MM.1S (cell line): Measurements from ENCODE around the gene ANGEL1.

Experiments
- CTCF ChIP-seq: fragments of 300-600 bp; sonication (generic); IDR thresholded peaks from 2 replicates; pipeline ENCODE4 v1.5.1; 2016; ENCODE audit warnings: antibody characterized with exemption, low read length, mixed read lengths
- EZH2 ChIP-seq: fragments of 300-600 bp; sonication (generic); optimal IDR thresholded peaks from 2 replicates; pipeline ENCODE3; 2017; ENCODE audit warnings: low read depth, mild to moderate bottlenecking, antibody characterized with exemption, low read length, mixed read lengths
- EZH2phosphoT487 ChIP-seq: fragments of 300-600 bp; sonication (generic); IDR thresholded peaks from 2 replicates; pipeline ENCODE4 v1.6.1; 2018; ENCODE audit warnings: antibody characterized with exemption, low read length

DNA sequence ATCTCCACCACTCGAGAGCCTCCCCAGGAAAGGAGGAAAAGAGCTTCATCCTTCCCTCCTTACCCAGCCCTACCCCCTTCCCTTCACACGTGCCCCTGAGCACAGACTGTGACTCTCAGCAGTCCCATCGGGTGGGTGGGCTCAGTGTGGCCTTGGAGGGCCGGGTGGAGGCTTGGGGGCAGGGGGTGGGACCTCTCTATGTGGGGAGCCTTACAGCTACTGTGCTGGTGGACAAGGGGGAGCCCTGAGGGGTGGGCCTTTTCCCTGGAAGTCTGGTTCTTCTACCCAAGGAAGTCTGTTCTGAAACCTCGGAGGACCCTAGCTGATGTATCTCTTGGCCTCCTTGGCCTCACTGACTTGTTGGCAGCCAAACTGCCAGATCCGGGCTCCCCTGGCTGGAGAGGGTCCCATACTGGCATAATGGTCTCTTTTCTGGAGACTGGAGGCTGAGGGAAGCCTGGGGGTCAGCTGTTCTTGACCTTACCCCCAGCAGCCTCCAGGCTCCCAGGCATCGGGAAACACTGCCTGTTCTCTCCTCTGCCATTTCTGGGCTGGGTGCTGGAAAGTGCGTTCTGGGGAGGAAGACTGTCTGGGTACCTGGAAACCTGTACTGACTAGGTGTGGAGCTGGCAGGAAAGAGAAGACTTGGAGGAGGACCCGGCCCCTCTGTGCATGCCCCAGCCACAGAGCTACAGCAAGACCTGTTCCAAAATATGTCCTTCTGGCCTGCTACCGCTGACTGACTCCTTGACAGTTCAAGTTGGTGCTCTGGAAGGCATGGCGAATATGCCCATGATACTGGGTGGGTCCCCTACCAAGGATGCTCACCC, 43.8 kb downstream of the ANGEL1 start:
- TF ChIP-seq CTCF: no peak
- no peak for TF ChIP-seq EZH2phosphoT487
- no peak for TF ChIP-seq EZH2
